ENCODE data around the gene ATP5PB. TPM values are rescaled to one million over a fixed set of nuclear protein-coding genes. Genes with fewer than 3 reads are reported as not detected.

ATP5PB gene
- total RNA-seq: 225 and 262 TPM in 2 replicates

GRCh38 chr1:111448918-111449702 lies at the start of gene ATP5PB, which contains the start of gene WDR77:
ATP5PB (plus strand) TSS chr1:111449464; CDS start chr1:111449542, 78 bp downstream.
WDR77 (minus strand) TSS chr1:111449256; CDS start chr1:111449169, 87 bp downstream.

GRCh38 chr1:111503585-111504060 lies 54.4 kb downstream of the ATP5PB start, which contains the start of the genes ADORA3 and TMIGD3:
ADORA3 (minus strand) TSS chr1:111503633; CDS start chr1:111503354, 279 bp downstream.
TMIGD3 (minus strand) TSS chr1:111503633; CDS start chr1:111503354, 279 bp downstream.

Other genes with a start within 250 kb of the ATP5PB start
- gene DENND2D, start 248.8 kb upstream of the ATP5PB start, total RNA-seq: 1.1 and 2.0 TPM in 2 replicates
- 0.53 TPM in 1 of 2 replicates, not detected in the other for gene CHI3L2, start 221.8 kb upstream of the ATP5PB start, total RNA-seq
- not detected in 2 replicates for gene CHIA, start 158.6 kb upstream of the ATP5PB start, total RNA-seq
- gene OVGP1, start 21.7 kb upstream of the ATP5PB start, total RNA-seq: under 0.01 and 0.18 TPM in 2 replicates
- 44.7 and 63.7 TPM in 2 replicates for gene WDR77, start 208 bp upstream of the ATP5PB start, total RNA-seq
- 0.53 and 1.2 TPM in 2 replicates for gene C1orf162, start 24.5 kb downstream of the ATP5PB start, total RNA-seq
- gene ADORA3, start 54.2 kb downstream of the ATP5PB start, total RNA-seq: not detected in 2 replicates
- not detected in 2 replicates for gene TMIGD3, start 54.2 kb downstream of the ATP5PB start, total RNA-seq
- gene RAP1A, start 170.3 kb downstream of the ATP5PB start, total RNA-seq: 36.6 and 42.5 TPM in 2 replicates

Measured in myometrial cell (primary cell).